Measurements from ENCODE around the gene POLR3E.

The POLR3E gene

GRCh38 chr16:22317001-22317530, 19.9 kb downstream of the POLR3E start:
- DNase-seq: no peak

- DNase-seq: no peak
Observed at GRCh38 chr16:22317625-22318024, 20.4 kb downstream of the POLR3E start.

- DNase-seq: no peak
Observed at GRCh38 chr16:22318690-22319358, 21.6 kb downstream of the POLR3E start.

GRCh38 chr16:22320572-22321339, 23.5 kb downstream of the POLR3E start:
- no peak for DNase-seq

GRCh38 chr16:22321340-22322001, 24.3 kb downstream of the POLR3E start:
- DNase-seq: no peak

GRCh38 chr16:22322021-22322471, 24.8 kb downstream of the POLR3E start:
- DNase-seq: no peak

- no peak for DNase-seq
Observed at GRCh38 chr16:22322741-22323140, 25.5 kb downstream of the POLR3E start.

GRCh38 chr16:22323173-22323958, 26.2 kb downstream of the POLR3E start:
- no peak for DNase-seq

- DNase-seq: no peak
Observed at GRCh38 chr16:22323959-22324786, 27.0 kb downstream of the POLR3E start.

- DNase-seq: no peak
Observed at GRCh38 chr16:22324787-22325597, 27.8 kb downstream of the POLR3E start.

- DNase-seq: no peak
Observed at GRCh38 chr16:22325598-22326368, 28.6 kb downstream of the POLR3E start.

- DNase-seq: no peak
Observed at GRCh38 chr16:22326369-22326652, 29.1 kb downstream of the POLR3E start.

- DNase-seq: no peak
Observed at GRCh38 chr16:22326771-22327445, 29.7 kb downstream of the POLR3E start.

- DNase-seq: no peak
Observed at GRCh38 chr16:22327446-22327775, 30.2 kb downstream of the POLR3E start.

- DNase-seq: no peak
Observed at GRCh38 chr16:22328081-22328725, 31.0 kb downstream of the POLR3E start.

- DNase-seq: no peak
Observed at GRCh38 chr16:22329199-22329695, 32.0 kb downstream of the POLR3E start.

- no peak for DNase-seq
Observed at GRCh38 chr16:22330326-22330725, 33.1 kb downstream of the POLR3E start.

- no peak for DNase-seq
Observed at GRCh38 chr16:22333457-22333994, 36.3 kb downstream of the POLR3E start.
